A549 (cell line): ENCODE data around the gene NUFIP1. TPM values are rescaled to one million over a fixed set of nuclear protein-coding genes. Genes with fewer than 3 reads are reported as not detected.

Experiments
- ATAC-seq, 2 experiments: fragments of 200-7000 bp in 1 of 2; fragments of >200 bp in 1 of 2; cut with Nextera tagmentation in 1 of 2; cut with Tn5 transposase in 1 of 2; 3 replicates each; pipeline versions ENCODE4 v1.8.0 to v1.9.1; 2018 to 2020; ENCODE audit warnings: mild to moderate bottlenecking in 1 of 2, moderate library complexity in 1 of 2
- CTCF ChIA-PET: fragments of 300-600 bp; sonication (Branson Sonifier 250); formaldehyde crosslinking; extraction: SDS; loops from one replicate; lab custom pipeline; 2021; ENCODE audit warnings: antibody characterized with exemption, inconsistent platforms; lab: Yijun Ruan, JAX
- POLR2A ChIA-PET: fragments of 350-600 bp; formaldehyde crosslinking; extraction: SDS; loops from one replicate; lab custom pipeline; 2021; ENCODE audit warnings: antibody characterized with exemption, inconsistent platforms; lab: Yijun Ruan, JAX
- DNase-seq, 2 experiments: peaks; one replicate each; pipeline versions ENCODE4 v3.0.0 to v3.0.0-alpha.2; 2011 to 2016; ENCODE audit warnings: low read depth in 1 of 2, low spot score in 1 of 2
- FAIRE-seq: peaks from 2 replicates; lab custom pipeline; 2011; peaks lifted over from hg19 to GRCh38; lab: Jason Lieb, UNC
- H3K27ac ChIP-seq, 2 experiments: fragments of >200 bp; sonication (Bioruptor Twin); formaldehyde crosslinking; 3 replicates each; pipeline ENCODE4 v1.5.1; 2016 to 2017
- H3K4me1 ChIP-seq: fragments of >200 bp; sonication (Bioruptor Twin); formaldehyde crosslinking; 3 replicates; pipeline ENCODE4 v1.6.1; 2016
- H3K4me2 ChIP-seq: fragments of >200 bp; sonication (Bioruptor Twin); formaldehyde crosslinking; 3 replicates; pipeline ENCODE4 v1.6.1; 2016
- H3K4me3 ChIP-seq: fragments of >200 bp; sonication (Bioruptor Twin); formaldehyde crosslinking; 3 replicates; pipeline ENCODE4 v1.5.1; 2016
- H3K9me3 ChIP-seq: fragments of >200 bp; sonication (Bioruptor Twin); formaldehyde crosslinking; 3 replicates; pipeline ENCODE4 v1.6.1; 2016
- CTCF ChIP-seq: fragments of >200 bp; sonication (Bioruptor Twin); formaldehyde crosslinking; IDR thresholded peaks from 3 replicates; pipeline ENCODE4 v1.5.1; 2016
- EHMT2 ChIP-seq: fragments of 200-600 bp; sonication (generic); IDR thresholded peaks from 2 replicates; pipeline ENCODE4 v1.6.1; 2016; ENCODE audit warnings: antibody characterized with exemption, low read depth, mild to moderate bottlenecking, moderate library complexity
- EP300 ChIP-seq, 2 experiments: fragments of >200 bp; sonication (Bioruptor Twin); formaldehyde crosslinking; IDR thresholded peaks; 2 replicates in 1 of 2; 3 replicates in 1 of 2; pipeline ENCODE4 v1.6.1; 2016 to 2017
- ESRRA ChIP-seq: fragments of 150-350 bp; IDR thresholded peaks from 2 replicates; pipeline ENCODE4 v1.6.1; 2014; ENCODE audit warnings: mild to moderate bottlenecking, low read length, borderline replicate concordance
- FOSB ChIP-seq: fragments of 250-450 bp; sonication (Bioruptor Pico); IDR thresholded peaks from 2 replicates; pipeline ENCODE4 v1.5.0; 2020; ENCODE audit warnings: mild to moderate bottlenecking, moderate library complexity
- FOXS1 ChIP-seq: fragments of 250-450 bp; sonication (Bioruptor Pico); IDR thresholded peaks from 2 replicates; pipeline ENCODE4 v1.5.0; 2020; ENCODE audit warnings: mild to moderate bottlenecking, moderate library complexity
- HDAC2 ChIP-seq: fragments of 200-600 bp; sonication (generic); IDR thresholded peaks from 2 replicates; pipeline ENCODE4 v1.6.1; 2016
- HOXA7 ChIP-seq: fragments of 250-450 bp; sonication (Bioruptor Pico); IDR thresholded peaks from 2 replicates; pipeline ENCODE4 v1.5.0; 2020; ENCODE audit warnings: mild to moderate bottlenecking, moderate library complexity
- JUN ChIP-seq, 2 experiments: fragments of >200 bp; sonication (Bioruptor Twin); formaldehyde crosslinking; IDR thresholded peaks; 2 replicates in 1 of 2; 3 replicates in 1 of 2; pipeline ENCODE4 v1.6.1; 2016 to 2017
- JUNB ChIP-seq: fragments of >200 bp; sonication (Bioruptor Twin); formaldehyde crosslinking; IDR thresholded peaks from 2 replicates; pipeline ENCODE4 v1.6.1; 2016
- MAZ ChIP-seq: fragments of 150-350 bp; IDR thresholded peaks from 2 replicates; pipeline ENCODE4 v1.6.1; 2014; ENCODE audit warnings: antibody characterized with exemption, low read depth, low read length, borderline replicate concordance
- MYC ChIP-seq: IDR thresholded peaks from 2 replicates; pipeline ENCODE4 v1.6.1; 2012; ENCODE audit warnings: mild to moderate bottlenecking, inconsistent platforms, low read length, improper control_type of control experiment, borderline replicate concordance
- NR3C1 ChIP-seq: fragments of >200 bp; sonication (Bioruptor Twin); formaldehyde crosslinking; IDR thresholded peaks from 3 replicates; pipeline ENCODE4 v1.6.1; 2017
- PHF8 ChIP-seq: fragments of 200-600 bp; sonication (generic); IDR thresholded peaks from 2 replicates; pipeline ENCODE4 v1.6.1; 2016; ENCODE audit warnings: low read depth, mild to moderate bottlenecking, antibody characterized with exemption, moderate library complexity, borderline replicate concordance
- POLR2AphosphoS2 ChIP-seq: conservative IDR thresholded peaks from 2 replicates; pipeline ENCODE4 v1.6.1; 2012; ENCODE audit warnings: low read length, improper control_type of control experiment, inconsistent platforms
- RAD21 ChIP-seq, 2 experiments: fragments of >200 bp in 1 of 2; sonication (Bioruptor Twin) in 1 of 2; formaldehyde crosslinking in 1 of 2; IDR thresholded peaks in 1 of 2; conservative IDR thresholded peaks in 1 of 2; 2 replicates in 1 of 2; 3 replicates in 1 of 2; pipeline ENCODE4 v1.6.1; 2012 to 2018; ENCODE audit warnings: inconsistent platforms in 1 of 2
- RARB ChIP-seq: fragments of 250-450 bp; sonication (Bioruptor Pico); IDR thresholded peaks from 2 replicates; pipeline ENCODE4 v1.8.0; 2021; ENCODE audit warnings: mild to moderate bottlenecking, moderate library complexity
- RCOR1 ChIP-seq: fragments of 150-350 bp; IDR thresholded peaks from 2 replicates; pipeline ENCODE4 v1.6.1; 2014; ENCODE audit warnings: antibody characterized with exemption, low read length, low read depth
- RNF2 ChIP-seq: fragments of 200-600 bp; sonication (generic); IDR thresholded peaks from 2 replicates; pipeline ENCODE4 v1.6.1; 2016; ENCODE audit warnings: low read depth, mild to moderate bottlenecking, antibody characterized with exemption, moderate library complexity, borderline replicate concordance
- SMC3 ChIP-seq: fragments of >200 bp; sonication (Bioruptor Twin); formaldehyde crosslinking; IDR thresholded peaks from 3 replicates; pipeline ENCODE4 v1.6.1; 2018; ENCODE audit warnings: inconsistent platforms
- TFCP2L1 ChIP-seq: fragments of 250-450 bp; sonication (Bioruptor Pico); IDR thresholded peaks from 2 replicates; pipeline ENCODE4 v1.5.0; 2021; ENCODE audit warnings: mild to moderate bottlenecking
- TP53 ChIP-seq: fragments of 250-450 bp; sonication (Bioruptor Pico); IDR thresholded peaks from 2 replicates; pipeline ENCODE4 v1.5.0; 2021; ENCODE audit warnings: mild to moderate bottlenecking, moderate library complexity
- ZSCAN20 ChIP-seq: fragments of 250-450 bp; sonication (Bioruptor Pico); IDR thresholded peaks from 2 replicates; pipeline ENCODE4 v1.8.0; 2022; ENCODE audit warnings: mild to moderate bottlenecking, moderate library complexity
- WGBS: methylation state at CpG from one replicate; pipeline ENCODE4 v1.1.6; 2017; ENCODE audit errors: missing lambda C conversion rate; 5-methylcytosine and 5-hydroxymethylcytosine counted together
- polyA plus RNA-seq, 4 experiments: library from polyadenylated mRNA; depleted of rRNA in 3 of 4; stranded (reverse); fragments of >200 nt; fragmentation: RNase III in 1 of 4; extraction: RNeasy Plus Mini Kit Qiagen cat#74134 plus additional on column Dnase treatment in 1 of 4; gene quantifications; 2 replicates in 3 of 4; 3 replicates in 1 of 4; pipeline ENCODE4 v1.2.3, GENCODE V29; 2011 to 2017
- TF ChIP-seq, protein P1 (sequence below): fragments of 200-600 bp; sonication (generic); IDR thresholded peaks from 2 replicates; pipeline ENCODE4 v1.6.1; 2016; ENCODE audit warnings: antibody characterized with exemption, mild to moderate bottlenecking, moderate library complexity
- TF ChIP-seq, protein P2 (sequence below): fragments of 450-650 bp; IDR thresholded peaks from 2 replicates; pipeline ENCODE4 v1.6.1; 2014; ENCODE audit warnings: antibody characterized with exemption
- TF ChIP-seq, protein P3 (sequence below): fragments of >200 bp; sonication (Bioruptor Twin); formaldehyde crosslinking; IDR thresholded peaks from 2 replicates; pipeline ENCODE4 v1.6.1; 2016

The NUFIP1 gene
- polyA plus RNA-seq, 2 of the 4 experiments (the other 2 are of a cell fraction): 3.7 to 6.3 TPM

DNA sequence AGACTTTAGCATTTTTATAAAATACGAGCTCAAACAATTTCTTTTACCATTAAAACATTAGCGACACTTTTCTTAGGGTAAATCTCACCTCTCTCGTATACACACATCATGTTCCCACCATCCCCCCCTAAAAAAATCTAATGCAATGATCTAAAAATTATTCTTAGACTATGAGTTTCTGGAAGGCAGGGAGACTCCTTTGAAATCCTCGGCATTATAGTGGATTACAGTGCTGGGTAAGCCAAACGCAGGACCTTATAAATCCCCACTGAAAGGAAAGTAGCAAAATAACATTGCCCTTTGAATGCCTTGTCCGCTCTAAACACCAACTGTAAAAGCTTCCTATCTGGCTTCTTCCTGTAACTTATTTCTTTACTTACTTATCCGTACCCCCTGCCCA lies 35.0 kb downstream of the NUFIP1 start:
- FAIRE-seq (no peak), DNase-seq (no peak), ATAC-seq (no peak)
- no peak overlapping the region for H3K4me3 ChIP-seq
- TF ChIP-seq TP53 (CRISPR knock-in tag) (no peak), SMC3 (no peak), POLR2AphosphoS2 (no peak), FOSB (CRISPR knock-in tag) (no peak), JUNB (no peak), JUN (IDR thresholded peaks at IDR 0.05) (no peak), NR3C1 (no peak), FOXS1 (no peak), ZSCAN20 (CRISPR knock-in tag) (no peak), MAZ (no peak), RARB (CRISPR knock-in tag) (no peak), HDAC2 (no peak), ESRRA (no peak)
- TF ChIP-seq, protein P1, sequence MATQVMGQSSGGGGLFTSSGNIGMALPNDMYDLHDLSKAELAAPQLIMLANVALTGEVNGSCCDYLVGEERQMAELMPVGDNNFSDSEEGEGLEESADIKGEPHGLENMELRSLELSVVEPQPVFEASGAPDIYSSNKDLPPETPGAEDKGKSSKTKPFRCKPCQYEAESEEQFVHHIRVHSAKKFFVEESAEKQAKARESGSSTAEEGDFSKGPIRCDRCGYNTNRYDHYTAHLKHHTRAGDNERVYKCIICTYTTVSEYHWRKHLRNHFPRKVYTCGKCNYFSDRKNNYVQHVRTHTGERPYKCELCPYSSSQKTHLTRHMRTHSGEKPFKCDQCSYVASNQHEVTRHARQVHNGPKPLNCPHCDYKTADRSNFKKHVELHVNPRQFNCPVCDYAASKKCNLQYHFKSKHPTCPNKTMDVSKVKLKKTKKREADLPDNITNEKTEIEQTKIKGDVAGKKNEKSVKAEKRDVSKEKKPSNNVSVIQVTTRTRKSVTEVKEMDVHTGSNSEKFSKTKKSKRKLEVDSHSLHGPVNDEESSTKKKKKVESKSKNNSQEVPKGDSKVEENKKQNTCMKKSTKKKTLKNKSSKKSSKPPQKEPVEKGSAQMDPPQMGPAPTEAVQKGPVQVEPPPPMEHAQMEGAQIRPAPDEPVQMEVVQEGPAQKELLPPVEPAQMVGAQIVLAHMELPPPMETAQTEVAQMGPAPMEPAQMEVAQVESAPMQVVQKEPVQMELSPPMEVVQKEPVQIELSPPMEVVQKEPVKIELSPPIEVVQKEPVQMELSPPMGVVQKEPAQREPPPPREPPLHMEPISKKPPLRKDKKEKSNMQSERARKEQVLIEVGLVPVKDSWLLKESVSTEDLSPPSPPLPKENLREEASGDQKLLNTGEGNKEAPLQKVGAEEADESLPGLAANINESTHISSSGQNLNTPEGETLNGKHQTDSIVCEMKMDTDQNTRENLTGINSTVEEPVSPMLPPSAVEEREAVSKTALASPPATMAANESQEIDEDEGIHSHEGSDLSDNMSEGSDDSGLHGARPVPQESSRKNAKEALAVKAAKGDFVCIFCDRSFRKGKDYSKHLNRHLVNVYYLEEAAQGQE: no peak
- WGBS: 96% methylated on average over 7 of the region's 7 CpGs
- ChIA-PET POLR2A (no interaction called here), CTCF (interaction anchor here (0.8 to 5.0 kb wide), 4 partner anchors 11 to 484 kb away, joined by 3 to 17 read pairs (median 6); no protein-coding TSS in a partner anchor)
- H3K4me2 ChIP-seq: no peak overlapping the region
- peaks cover 15% of the 10 kb centered on the region for H3K4me1 ChIP-seq
- H3K9me3 ChIP-seq: no peaks in the 10 kb centered on the region
- no peak overlapping the region for H3K27ac ChIP-seq

DNA sequence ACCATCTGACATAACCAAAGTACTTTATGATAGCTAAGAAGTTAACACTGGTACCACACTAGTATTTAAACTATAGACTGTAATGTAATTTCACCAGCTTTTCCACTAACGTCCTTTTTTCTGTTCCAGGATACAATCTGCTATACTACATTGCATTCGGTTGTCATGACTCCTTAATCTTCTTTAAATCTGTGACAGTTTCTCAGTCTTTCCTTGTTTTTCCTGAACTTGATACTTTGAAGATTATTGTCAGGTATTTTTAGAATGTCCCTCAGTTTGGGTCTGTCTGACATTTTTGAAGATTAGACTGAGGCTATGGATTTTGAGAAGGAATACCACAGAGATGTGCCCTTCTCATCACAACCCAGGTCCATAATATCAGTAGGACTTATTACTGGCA lies 36.6 kb downstream of the NUFIP1 start:
- POLR2A ChIA-PET: no interaction called here
- FAIRE-seq: no peak

DNA sequence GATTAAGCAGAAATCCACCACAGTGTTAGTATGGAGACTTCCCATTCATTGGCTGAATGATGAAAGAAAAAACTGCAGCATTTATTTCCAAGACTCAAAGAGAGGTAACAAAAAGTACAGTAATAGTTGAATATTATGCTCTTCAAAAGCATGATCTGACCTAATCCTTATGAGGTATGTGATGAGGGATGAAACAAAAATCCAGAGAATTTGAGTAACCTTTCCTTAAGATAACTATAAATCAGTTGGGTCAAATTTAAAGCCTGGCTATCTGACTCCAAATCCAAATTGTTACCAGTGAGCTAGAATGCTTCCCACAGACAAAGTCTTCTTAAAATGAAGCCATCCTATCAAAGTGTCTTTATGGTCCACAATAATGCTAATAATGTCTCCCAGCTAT lies 38.1 kb downstream of the NUFIP1 start:
- ATAC-seq (no peak), FAIRE-seq (no peak), DNase-seq (no peak)
- ChIA-PET CTCF (interaction anchor here (1.0 to 3.3 kb wide), 2 partner anchors 32 to 467 kb away, joined by 3 to 11 read pairs; no protein-coding TSS in a partner anchor), POLR2A (no interaction called here)
- TF ChIP-seq TP53 (CRISPR knock-in tag) (no peak), SMC3 (no peak), CTCF (no peak), RNF2 (no peak), JUNB (no peak), EHMT2 (no peak), POLR2AphosphoS2 (no peak), PHF8 (no peak)
- TF ChIP-seq, protein P2, sequence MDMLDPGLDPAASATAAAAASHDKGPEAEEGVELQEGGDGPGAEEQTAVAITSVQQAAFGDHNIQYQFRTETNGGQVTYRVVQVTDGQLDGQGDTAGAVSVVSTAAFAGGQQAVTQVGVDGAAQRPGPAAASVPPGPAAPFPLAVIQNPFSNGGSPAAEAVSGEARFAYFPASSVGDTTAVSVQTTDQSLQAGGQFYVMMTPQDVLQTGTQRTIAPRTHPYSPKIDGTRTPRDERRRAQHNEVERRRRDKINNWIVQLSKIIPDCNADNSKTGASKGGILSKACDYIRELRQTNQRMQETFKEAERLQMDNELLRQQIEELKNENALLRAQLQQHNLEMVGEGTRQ: no peak
- TF ChIP-seq, protein P1: no peak
- H3K9me3 ChIP-seq: no peaks in the 10 kb centered on the region
- peaks cover 8% of the 10 kb centered on the region for H3K4me1 ChIP-seq
- no peak overlapping the region for H3K4me3 ChIP-seq
- H3K27ac ChIP-seq: no peak overlapping the region
- H3K4me2 ChIP-seq: peak overlapping the region; percentile 22; the same call in 1 of the 3 replicates

More for the DNA sequence above, 36.6 kb downstream of the NUFIP1 start:
- Histone ChIP-seq H3K9me3 (no peaks in the 10 kb centered on the region), H3K4me1 (peaks cover 15% of the 10 kb centered on the region), H3K27ac (no peak overlapping the region), H3K4me3 (no peak overlapping the region), H3K4me2 (no peak overlapping the region)
- CTCF ChIA-PET: interaction anchor here (3.3 kb wide), 1 partner anchor 469 kb away, joined by 11 read pairs; no protein-coding TSS in a partner anchor
- ATAC-seq (no peak), DNase-seq (no peak)
- TF ChIP-seq RAD21 (conservative IDR thresholded peaks at IDR 0.05 in 1 of 2, IDR thresholded peaks at IDR 0.05 in 1 of 2) (no peak), TFCP2L1 (CRISPR knock-in tag) (no peak), EHMT2 (no peak), EP300 (IDR thresholded peaks at IDR 0.05) (no peak), NR3C1 (no peak), FOSB (CRISPR knock-in tag) (no peak), MYC (no peak), ZSCAN20 (CRISPR knock-in tag) (no peak), HOXA7 (no peak), MAZ (no peak), RCOR1 (no peak)
- TF ChIP-seq, protein P3, sequence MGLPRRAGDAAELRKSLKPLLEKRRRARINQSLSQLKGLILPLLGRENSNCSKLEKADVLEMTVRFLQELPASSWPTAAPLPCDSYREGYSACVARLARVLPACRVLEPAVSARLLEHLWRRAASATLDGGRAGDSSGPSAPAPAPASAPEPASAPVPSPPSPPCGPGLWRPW: no peak
- WGBS: 98% methylated on average over 2 of the region's 2 CpGs
